NCI-H2171 (cell line): ENCODE results near the gene YPEL3.

Experiments used
- DNase-seq: peaks from one replicate; lab custom pipeline; 2025; lab: John Stamatoyannopoulos, UW

YPEL3 gene

DNA sequence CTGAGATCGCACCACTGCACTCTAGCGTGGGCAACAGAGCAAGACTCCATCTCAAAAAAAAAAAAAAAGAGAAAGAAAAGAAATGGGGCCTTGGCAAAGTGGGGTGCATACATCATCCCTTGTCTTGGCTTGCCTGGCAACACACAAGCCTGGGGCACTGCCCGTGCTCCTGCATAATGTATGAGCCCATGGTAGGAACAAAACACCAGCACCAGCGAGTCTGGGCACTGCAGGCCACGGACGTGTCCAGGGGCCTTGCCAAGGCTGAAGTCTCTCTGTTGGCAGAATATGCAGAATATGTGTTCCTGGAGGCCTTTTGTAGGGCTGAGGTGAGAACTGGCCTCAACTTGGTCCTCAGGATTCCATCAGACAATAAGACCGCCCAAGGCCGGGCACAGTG, 46.1 kb downstream of the YPEL3 start:
- no peak for DNase-seq

GRCh38 chr16:30046588-30046987, 49.4 kb downstream of the YPEL3 start:
- no peak for DNase-seq

DNA sequence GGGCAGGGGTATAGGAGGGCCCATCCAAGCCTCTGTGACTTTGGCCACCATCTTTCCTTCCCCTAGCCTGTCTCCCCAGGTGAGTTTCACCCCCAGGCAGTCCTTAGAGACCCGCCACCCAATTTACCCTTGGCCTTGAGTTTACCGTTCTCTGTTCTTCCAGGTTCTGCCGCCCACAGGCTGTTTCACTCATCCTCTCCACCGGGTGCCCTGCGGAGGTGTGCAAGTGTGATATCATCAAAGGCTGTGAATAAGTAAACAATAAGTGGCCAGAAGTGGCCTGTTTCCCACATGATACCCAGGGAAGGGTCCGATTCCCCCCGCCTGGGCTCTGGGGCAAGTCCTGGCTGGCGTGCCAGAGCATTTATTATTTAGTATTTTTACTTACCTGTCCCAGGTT, 49.8 kb downstream of the YPEL3 start:
- no peak for DNase-seq
